HepG2 (cell line): ENCODE data around the gene CENATAC. TPM values are rescaled to one million over a fixed set of nuclear protein-coding genes. Genes with fewer than 3 reads are reported as not detected.

Source experiments
- microRNA-seq: library from miRNA; unstranded; fragments of <30 nt; microRNA quantifications from one replicate; pipeline ENCODE4, GENCODE V29; 2020
- polyA plus RNA-seq, 8 experiments: library from polyadenylated mRNA; depleted of rRNA in 3 of 8; stranded (reverse) in 7 of 8; unstranded in 1 of 8; fragments of >200 nt; fragmentation: Illumina TruSeq in 4 of 8; extraction: Trizol in 4 of 8; gene quantifications; 2 replicates each; pipeline versions ENCODE4 v1.2.1 to v1.2.3, GENCODE V29; 2011 to 2016; ENCODE audit warnings: low read depth in 4 of 8, missing spikeins in 1 of 8, mixed read lengths in 1 of 8; ENCODE audit not compliant: insufficient read depth in 1 of 8
- small RNA-seq, 3 experiments: library from RNA; depleted of rRNA; stranded (forward); fragments of <200 nt; gene quantifications; one replicate each; pipeline ENCODE3, GENCODE V24; 2012; ENCODE audit warnings: low read depth in 2 of 3, low replicate concordance in 1 of 3; ENCODE audit not compliant: insufficient read length in 3 of 3, insufficient read depth in 2 of 3
- total RNA-seq, 5 experiments: library from RNA; depleted of rRNA; stranded (reverse); fragments of >200 nt; fragmentation: Illumina TruSeq; extraction: Trizol; gene quantifications; 2 replicates each; pipeline ENCODE4 v1.2.3, GENCODE V29; 2016; ENCODE audit warnings: low read depth in 1 of 5

The CENATAC gene
- total and polyA plus RNA-seq, 2 of the 13 experiments (the other 11 are each of a cell fraction or from before 2014, with no cell fraction given): 21.7 to 25.0 TPM

Small RNA genes within 50 kb of the gene (microRNA-seq; reads per million reads assigned to microRNA genes)
- gene MIR3656: not detected

Small RNA genes within 50 kb of the gene (small RNA-seq; reads per million reads assigned to genes)
- gene AP003392.2 (0 reads per million in 3 experiments), gene RF00017 (0 reads per million in 3 experiments), gene RF00019 (0 reads per million in 3 experiments)

Other genes with a start within 250 kb of the CENATAC start
- 59.2 and 163 TPM in 2 replicates for gene DDX6, start 207.0 kb upstream of the CENATAC start, total RNA-seq (2016; rRNA removed; fragmentation: Illumina TruSeq; extraction: Trizol)
- 20.9 and 21.1 TPM in 2 replicates for gene DDX6, start 207.0 kb upstream of the CENATAC start, polyA plus RNA-seq (2011; rRNA removed)
- gene CXCR5, start 114.2 kb upstream of the CENATAC start, total RNA-seq (2016; rRNA removed; fragmentation: Illumina TruSeq; extraction: Trizol): not detected in 2 replicates
- gene CXCR5, start 114.2 kb upstream of the CENATAC start, polyA plus RNA-seq (2011; rRNA removed): not detected in 2 replicates
- 3.7 and 5.5 TPM in 2 replicates for gene BCL9L, start 72.2 kb upstream of the CENATAC start, total RNA-seq (2016; rRNA removed; fragmentation: Illumina TruSeq; extraction: Trizol)
- 4.1 and 4.5 TPM in 2 replicates for gene BCL9L, start 72.2 kb upstream of the CENATAC start, polyA plus RNA-seq (2011; rRNA removed)
- gene UPK2, start 41.8 kb upstream of the CENATAC start, total RNA-seq (2016; rRNA removed; fragmentation: Illumina TruSeq; extraction: Trizol): not detected in 2 replicates
- gene UPK2, start 41.8 kb upstream of the CENATAC start, polyA plus RNA-seq (2011; rRNA removed): not detected in 2 replicates
- gene FOXR1, start 26.4 kb upstream of the CENATAC start, total RNA-seq (2016; rRNA removed; fragmentation: Illumina TruSeq; extraction: Trizol): not detected in 2 replicates
- not detected in 2 replicates for gene FOXR1, start 26.4 kb upstream of the CENATAC start, polyA plus RNA-seq (2011; rRNA removed)
- gene RPS25, start 20.2 kb downstream of the CENATAC start, total RNA-seq (2016; rRNA removed; fragmentation: Illumina TruSeq; extraction: Trizol): 1,415 and 1,643 TPM in 2 replicates
- 647 and 839 TPM in 2 replicates for gene RPS25, start 20.2 kb downstream of the CENATAC start, polyA plus RNA-seq (2011; rRNA removed)
- 97.4 and 124 TPM in 2 replicates for gene TRAPPC4, start 20.6 kb downstream of the CENATAC start, total RNA-seq (2016; rRNA removed; fragmentation: Illumina TruSeq; extraction: Trizol)
- gene TRAPPC4, start 20.6 kb downstream of the CENATAC start, polyA plus RNA-seq (2011; rRNA removed): 126 and 140 TPM in 2 replicates
- gene SLC37A4, start 32.7 kb downstream of the CENATAC start, total RNA-seq (2016; rRNA removed; fragmentation: Illumina TruSeq; extraction: Trizol): 25.6 and 43.0 TPM in 2 replicates
- 56.1 and 59.7 TPM in 2 replicates for gene SLC37A4, start 32.7 kb downstream of the CENATAC start, polyA plus RNA-seq (2011; rRNA removed)
- 50.0 and 127 TPM in 2 replicates for gene HYOU1, start 59.1 kb downstream of the CENATAC start, total RNA-seq (2016; rRNA removed; fragmentation: Illumina TruSeq; extraction: Trizol)
- gene HYOU1, start 59.1 kb downstream of the CENATAC start, polyA plus RNA-seq (2011; rRNA removed): 155 and 164 TPM in 2 replicates
- 21.6 and 23.3 TPM in 2 replicates for gene VPS11, start 69.7 kb downstream of the CENATAC start, total RNA-seq (2016; rRNA removed; fragmentation: Illumina TruSeq; extraction: Trizol)
- gene VPS11, start 69.7 kb downstream of the CENATAC start, polyA plus RNA-seq (2011; rRNA removed): 13.7 and 18.9 TPM in 2 replicates
- gene HMBS, start 86.7 kb downstream of the CENATAC start, total RNA-seq (2016; rRNA removed; fragmentation: Illumina TruSeq; extraction: Trizol): 9.4 and 14.0 TPM in 2 replicates
- gene HMBS, start 86.7 kb downstream of the CENATAC start, polyA plus RNA-seq (2011; rRNA removed): 46.8 and 46.9 TPM in 2 replicates
- 15.1 and 37.6 TPM in 2 replicates for gene DPAGT1, start 103.7 kb downstream of the CENATAC start, total RNA-seq (2016; rRNA removed; fragmentation: Illumina TruSeq; extraction: Trizol)
- 63.9 and 70.7 TPM in 2 replicates for gene DPAGT1, start 103.7 kb downstream of the CENATAC start, polyA plus RNA-seq (2011; rRNA removed)
- gene C2CD2L, start 109.2 kb downstream of the CENATAC start, total RNA-seq (2016; rRNA removed; fragmentation: Illumina TruSeq; extraction: Trizol): 1.2 and 3.7 TPM in 2 replicates
- 5.5 and 6.0 TPM in 2 replicates for gene C2CD2L, start 109.2 kb downstream of the CENATAC start, polyA plus RNA-seq (2011; rRNA removed)
- gene HINFP, start 123.4 kb downstream of the CENATAC start, total RNA-seq (2016; rRNA removed; fragmentation: Illumina TruSeq; extraction: Trizol): 13.3 and 15.1 TPM in 2 replicates
- gene HINFP, start 123.4 kb downstream of the CENATAC start, polyA plus RNA-seq (2011; rRNA removed): 21.4 and 27.5 TPM in 2 replicates
- not detected in 2 replicates for gene ABCG4, start 150.9 kb downstream of the CENATAC start, total RNA-seq (2016; rRNA removed; fragmentation: Illumina TruSeq; extraction: Trizol)
- gene ABCG4, start 150.9 kb downstream of the CENATAC start, polyA plus RNA-seq (2011; rRNA removed): not detected in 2 replicates
- 6.8 and 11.0 TPM in 2 replicates for gene NLRX1, start 170.6 kb downstream of the CENATAC start, total RNA-seq (2016; rRNA removed; fragmentation: Illumina TruSeq; extraction: Trizol)
- gene NLRX1, start 170.6 kb downstream of the CENATAC start, polyA plus RNA-seq (2011; rRNA removed): 8.7 and 11.6 TPM in 2 replicates
- gene NHERF4, start 187.3 kb downstream of the CENATAC start, total RNA-seq (2016; rRNA removed; fragmentation: Illumina TruSeq; extraction: Trizol): 0.24 TPM in 1 of 2 replicates, not detected in the other
- 0.12 and 0.38 TPM in 2 replicates for gene NHERF4, start 187.3 kb downstream of the CENATAC start, polyA plus RNA-seq (2011; rRNA removed)
- gene CBL, start 208.2 kb downstream of the CENATAC start, total RNA-seq (2016; rRNA removed; fragmentation: Illumina TruSeq; extraction: Trizol): 7.4 and 11.0 TPM in 2 replicates
- 5.5 and 6.6 TPM in 2 replicates for gene CBL, start 208.2 kb downstream of the CENATAC start, polyA plus RNA-seq (2011; rRNA removed)